GM18507 (cell line): ENCODE measurements around the gene CA11.
"Not testable (repeated sequence)": the region's sequence is repeated elsewhere in the genome, so short reads cannot be mapped to it uniquely, and the experiment has no call there.

Experiments used
- DNase-seq: peaks from one replicate; pipeline ENCODE4 v3.0.0; 2011; ENCODE audit warnings: low read depth; ENCODE audit not compliant: insufficient read length; ENCODE audit errors: extremely low spot score
- FAIRE-seq: peaks from 2 replicates; lab custom pipeline; 2011; peaks lifted over from hg19 to GRCh38; lab: Jason Lieb, UNC

The CA11 gene

GRCh38 chr19:48670699-48671445, 24.9 kb upstream of the CA11 start:
- FAIRE-seq (no peak), DNase-seq (no peak)

GRCh38 chr19:48669903-48670668, 24.1 kb upstream of the CA11 start:
- FAIRE-seq = no peak

GRCh38 chr19:48668761-48669160, 22.8 kb upstream of the CA11 start:
- DNase-seq (no peak), FAIRE-seq (no peak)

More at GRCh38 chr19:48669903-48670668, 24.1 kb upstream of the CA11 start:
- no peak for DNase-seq

GRCh38 chr19:48668332-48668731, 22.3 kb upstream of the CA11 start:
- no peak for FAIRE-seq
- no peak for DNase-seq

- DNase-seq (no peak), FAIRE-seq (no peak)
Measured at GRCh38 chr19:48665786-48666185, 19.8 kb upstream of the CA11 start.

- FAIRE-seq (no peak), DNase-seq (no peak)
Measured at GRCh38 chr19:48664476-48664875, 18.5 kb upstream of the CA11 start.

GRCh38 chr19:48663667-48664066, 17.7 kb upstream of the CA11 start:
- FAIRE-seq (no peak), DNase-seq (no peak)

GRCh38 chr19:48661711-48662090, 15.7 kb upstream of the CA11 start:
- DNase-seq (no peak), FAIRE-seq (no peak)

- DNase-seq (peak; percentile 98), FAIRE-seq (peak; percentile 98)
Measured at GRCh38 chr19:48660852-48661710, 15.1 kb upstream of the CA11 start.

- FAIRE-seq = peak; percentile 62
Measured at GRCh38 chr19:48659768-48660167, 13.8 kb upstream of the CA11 start.

GRCh38 chr19:48658483-48658882, 12.5 kb upstream of the CA11 start:
- DNase-seq (no peak), FAIRE-seq (no peak)

More at GRCh38 chr19:48659768-48660167, 13.8 kb upstream of the CA11 start:
- no peak for DNase-seq

- FAIRE-seq, DNase-seq: not testable (repeated sequence)
Measured at GRCh38 chr19:48657828-48658227, 11.8 kb upstream of the CA11 start.

- FAIRE-seq = no peak
- DNase-seq = no peak
Measured at GRCh38 chr19:48656840-48657474, 11.0 kb upstream of the CA11 start.

GRCh38 chr19:48654299-48655059, 8.5 kb upstream of the CA11 start:
- DNase-seq = no peak
- no peak for FAIRE-seq

GRCh38 chr19:48651683-48652048, 5.7 kb upstream of the CA11 start:
- DNase-seq = no peak
- no peak for FAIRE-seq

GRCh38 chr19:48650974-48651682, 5.1 kb upstream of the CA11 start:
- DNase-seq = no peak
- FAIRE-seq = no peak

- DNase-seq = no peak
- no peak for FAIRE-seq
Measured at GRCh38 chr19:48648134-48648533, 2.1 kb upstream of the CA11 start.

- DNase-seq (no peak), FAIRE-seq (no peak)
Measured at GRCh38 chr19:48646722-48647216, 782 bp upstream of the CA11 start.
